GM18519 (cell line): ENCODE results near the gene HFM1.

Source experiments
- ATAC-seq: cut with Tn5 transposase; IDR thresholded peaks from one replicate; pipeline ENCODE4 v1.9.1; 2021; ENCODE audit warnings: mild to moderate bottlenecking, moderate library complexity; ENCODE audit not compliant: unreplicated experiment, low FRiP score

HFM1 gene

GRCh38 chr1:91261655-91262054, 143.0 kb downstream of the HFM1 start:
- no peak for ATAC-seq

- no peak for ATAC-seq
Observed at GRCh38 chr1:91245435-91245834, 159.2 kb downstream of the HFM1 start.

- no peak for ATAC-seq
Observed at GRCh38 chr1:91244737-91245136, 159.9 kb downstream of the HFM1 start.

GRCh38 chr1:91243171-91243570, 161.5 kb downstream of the HFM1 start:
- no peak for ATAC-seq

GRCh38 chr1:91234181-91234580, 170.5 kb downstream of the HFM1 start:
- ATAC-seq = no peak

GRCh38 chr1:91226741-91227140, 177.9 kb downstream of the HFM1 start:
- ATAC-seq = no peak

- no peak for ATAC-seq
Observed at GRCh38 chr1:91224878-91225277, 179.8 kb downstream of the HFM1 start.

- no peak for ATAC-seq
Observed at GRCh38 chr1:91221017-91221416, 183.6 kb downstream of the HFM1 start.

GRCh38 chr1:91217911-91218310, 186.7 kb downstream of the HFM1 start:
- ATAC-seq = no peak
